ENCODE data around the gene DSCAML1.

DNA sequence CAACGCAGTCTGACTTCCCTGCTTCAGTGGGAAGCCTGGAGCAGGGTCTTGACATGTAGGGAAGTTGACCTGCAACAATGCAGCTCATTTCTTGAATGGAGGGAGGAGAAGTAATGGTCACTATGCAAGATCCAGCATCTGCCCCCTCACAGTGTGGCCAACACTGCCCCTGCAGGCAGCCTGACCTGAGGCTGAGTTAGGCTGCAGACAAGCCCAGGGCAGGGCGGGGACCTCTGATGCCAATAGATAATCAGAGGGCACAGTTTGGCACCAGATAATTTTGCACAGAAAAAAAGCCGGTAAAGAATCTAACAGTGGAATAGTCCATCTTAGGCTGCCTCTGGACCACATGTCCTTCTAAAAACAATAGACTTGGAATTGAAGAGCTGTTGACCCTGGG, 182.3 kb downstream of the DSCAML1 start:
- TF ChIP-seq STAG1 (CRISPR knock-in tag; IDR thresholded peaks at IDR 0.05; ENCODE audit: borderline replicate concordance): no peak
- no peak for TF ChIP-seq FOXJ3 (CRISPR knock-in tag; IDR thresholded peaks at IDR 0.05)
- no peak for TF ChIP-seq SNRNP70 (optimal IDR thresholded peaks at IDR 0.05; ENCODE audit: low read depth, low read length)
- TF ChIP-seq STAT5B (CRISPR knock-in tag; IDR thresholded peaks at IDR 0.05): no peak
- no peak for TF ChIP-seq POLR2AphosphoS5 (IDR thresholded peaks at IDR 0.05; ENCODE audit: control insufficient read depth, insufficient read depth, low read depth, low read length)
- TF ChIP-seq, protein P1, sequence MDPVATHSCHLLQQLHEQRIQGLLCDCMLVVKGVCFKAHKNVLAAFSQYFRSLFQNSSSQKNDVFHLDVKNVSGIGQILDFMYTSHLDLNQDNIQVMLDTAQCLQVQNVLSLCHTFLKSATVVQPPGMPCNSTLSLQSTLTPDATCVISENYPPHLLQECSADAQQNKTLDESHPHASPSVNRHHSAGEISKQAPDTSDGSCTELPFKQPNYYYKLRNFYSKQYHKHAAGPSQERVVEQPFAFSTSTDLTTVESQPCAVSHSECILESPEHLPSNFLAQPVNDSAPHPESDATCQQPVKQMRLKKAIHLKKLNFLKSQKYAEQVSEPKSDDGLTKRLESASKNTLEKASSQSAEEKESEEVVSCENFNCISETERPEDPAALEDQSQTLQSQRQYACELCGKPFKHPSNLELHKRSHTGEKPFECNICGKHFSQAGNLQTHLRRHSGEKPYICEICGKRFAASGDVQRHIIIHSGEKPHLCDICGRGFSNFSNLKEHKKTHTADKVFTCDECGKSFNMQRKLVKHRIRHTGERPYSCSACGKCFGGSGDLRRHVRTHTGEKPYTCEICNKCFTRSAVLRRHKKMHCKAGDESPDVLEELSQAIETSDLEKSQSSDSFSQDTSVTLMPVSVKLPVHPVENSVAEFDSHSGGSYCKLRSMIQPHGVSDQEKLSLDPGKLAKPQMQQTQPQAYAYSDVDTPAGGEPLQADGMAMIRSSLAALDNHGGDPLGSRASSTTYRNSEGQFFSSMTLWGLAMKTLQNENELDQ (CRISPR knock-in tag; IDR thresholded peaks at IDR 0.05; ENCODE audit: borderline replicate concordance): no peak

All from K562 (cell line).